Measurements from ENCODE around the gene PEMT.

The PEMT gene

GRCh38 chr17:17536702-17537101 is 54.8 kb downstream of the PEMT start:
- Histone ChIP-seq H3K36me3 (replicated peaks) (no peaks in the 10 kb centered on the region), H3K9me3 (no peaks in the 10 kb centered on the region), H3K4me1 (peaks cover 14% of the 10 kb centered on the region), H3K4me3 (no peak overlapping the region), H3K27me3 (ENCODE audit: low read depth) (no peaks in the 10 kb centered on the region)
- in situ Hi-C loops (cut with MboI; ENCODE audit: low sequenced_read_pairs): no loop called here
- no peak for DNase-seq (ENCODE audit: low spot score in 2 of 2)

- no peaks in the 10 kb centered on the region for H3K36me3 ChIP-seq (replicated peaks)
- DNase-seq (ENCODE audit: low spot score in 2 of 2): no peak
- in situ Hi-C loops (cut with MboI; ENCODE audit: low sequenced_read_pairs): no loop called here
Measured at GRCh38 chr17:17535957-17536356, 55.6 kb downstream of the PEMT start.

GRCh38 chr17:17533901-17534441 is 57.5 kb downstream of the PEMT start:
- DNase-seq (ENCODE audit: low spot score in 2 of 2): no peak
- no peak overlapping the region for H3K4me3 ChIP-seq
- in situ Hi-C loops (cut with MboI; ENCODE audit: low sequenced_read_pairs): no loop called here
- H3K4me1 ChIP-seq: peaks cover 14% of the 10 kb centered on the region
- no peaks in the 10 kb centered on the region for H3K9me3 ChIP-seq
- H3K36me3 ChIP-seq (replicated peaks): no peaks in the 10 kb centered on the region
- no peaks in the 10 kb centered on the region for H3K27me3 ChIP-seq (ENCODE audit: low read depth)

More at GRCh38 chr17:17535957-17536356, 55.6 kb downstream of the PEMT start:
- Histone ChIP-seq H3K9me3 (no peaks in the 10 kb centered on the region), H3K4me3 (no peak overlapping the region), H3K4me1 (peaks cover 14% of the 10 kb centered on the region), H3K27me3 (ENCODE audit: low read depth) (no peaks in the 10 kb centered on the region)

GRCh38 chr17:17532991-17533390 is 58.5 kb downstream of the PEMT start:
- no peaks in the 10 kb centered on the region for H3K36me3 ChIP-seq (replicated peaks)
- H3K27me3 ChIP-seq (ENCODE audit: low read depth): no peaks in the 10 kb centered on the region
- H3K4me3 ChIP-seq: no peak overlapping the region
- H3K9me3 ChIP-seq: no peaks in the 10 kb centered on the region
- in situ Hi-C loops (cut with MboI; ENCODE audit: low sequenced_read_pairs): no loop called here
- H3K4me1 ChIP-seq: peaks cover 8% of the 10 kb centered on the region
- no peak for DNase-seq (ENCODE audit: low spot score in 2 of 2)

- H3K4me3 ChIP-seq: no peak overlapping the region
- no peaks in the 10 kb centered on the region for H3K36me3 ChIP-seq (replicated peaks)
- in situ Hi-C loops (cut with MboI; ENCODE audit: low sequenced_read_pairs): no loop called here
- no peaks in the 10 kb centered on the region for H3K9me3 ChIP-seq
- peaks cover 8% of the 10 kb centered on the region for H3K4me1 ChIP-seq
- no peak for DNase-seq (ENCODE audit: low spot score in 2 of 2)
- H3K27me3 ChIP-seq (ENCODE audit: low read depth): no peaks in the 10 kb centered on the region
Measured at GRCh38 chr17:17531156-17531555, 60.4 kb downstream of the PEMT start.

GRCh38 chr17:17528696-17529652 is 62.5 kb downstream of the PEMT start:
- in situ Hi-C loops (cut with MboI; ENCODE audit: low sequenced_read_pairs): no loop called here
- no peaks in the 10 kb centered on the region for H3K27me3 ChIP-seq (ENCODE audit: low read depth)
- no peak overlapping the region for H3K4me3 ChIP-seq
- no peak for DNase-seq (ENCODE audit: low spot score in 2 of 2)
- no peaks in the 10 kb centered on the region for H3K9me3 ChIP-seq
- H3K36me3 ChIP-seq (replicated peaks): no peaks in the 10 kb centered on the region
- H3K4me1 ChIP-seq: peaks cover 8% of the 10 kb centered on the region

- Histone ChIP-seq H3K27me3 (ENCODE audit: low read depth) (no peaks in the 10 kb centered on the region), H3K4me3 (no peak overlapping the region), H3K36me3 (replicated peaks) (no peaks in the 10 kb centered on the region), H3K9me3 (no peaks in the 10 kb centered on the region), H3K4me1 (peaks cover 4% of the 10 kb centered on the region)
- in situ Hi-C loops (cut with MboI; ENCODE audit: low sequenced_read_pairs): no loop called here
- no peak for DNase-seq (ENCODE audit: low spot score in 2 of 2)
Measured at GRCh38 chr17:17527956-17528500, 63.5 kb downstream of the PEMT start.

GRCh38 chr17:17527534-17527933 is 64.0 kb downstream of the PEMT start:
- Histone ChIP-seq H3K36me3 (replicated peaks) (no peaks in the 10 kb centered on the region), H3K4me1 (no peaks in the 10 kb centered on the region), H3K27me3 (ENCODE audit: low read depth) (no peaks in the 10 kb centered on the region), H3K4me3 (no peak overlapping the region), H3K9me3 (no peaks in the 10 kb centered on the region)
- in situ Hi-C loops (cut with MboI; ENCODE audit: low sequenced_read_pairs): no loop called here
- DNase-seq (ENCODE audit: low spot score in 2 of 2): no peak

- no peaks in the 10 kb centered on the region for H3K4me1 ChIP-seq
- H3K27me3 ChIP-seq (ENCODE audit: low read depth): no peaks in the 10 kb centered on the region
- DNase-seq (ENCODE audit: low spot score in 2 of 2): no peak
- H3K9me3 ChIP-seq: no peaks in the 10 kb centered on the region
- in situ Hi-C loops (cut with MboI; ENCODE audit: low sequenced_read_pairs): no loop called here
- H3K4me3 ChIP-seq: no peak overlapping the region
- no peaks in the 10 kb centered on the region for H3K36me3 ChIP-seq (replicated peaks)
Measured at GRCh38 chr17:17526369-17526768, 65.1 kb downstream of the PEMT start.

- H3K36me3 ChIP-seq (replicated peaks): no peaks in the 10 kb centered on the region
- H3K4me3 ChIP-seq: no peak overlapping the region
- no peak for DNase-seq (ENCODE audit: low spot score in 2 of 2)
- no peaks in the 10 kb centered on the region for H3K4me1 ChIP-seq
- no peaks in the 10 kb centered on the region for H3K9me3 ChIP-seq
- H3K27me3 ChIP-seq (ENCODE audit: low read depth): no peaks in the 10 kb centered on the region
- in situ Hi-C loops (cut with MboI; ENCODE audit: low sequenced_read_pairs): no loop called here
Measured at GRCh38 chr17:17525956-17526355, 65.6 kb downstream of the PEMT start.

GRCh38 chr17:17525311-17525710 is 66.2 kb downstream of the PEMT start:
- Histone ChIP-seq H3K4me3 (no peak overlapping the region), H3K27me3 (ENCODE audit: low read depth) (no peaks in the 10 kb centered on the region), H3K9me3 (no peaks in the 10 kb centered on the region), H3K36me3 (replicated peaks) (no peaks in the 10 kb centered on the region), H3K4me1 (no peaks in the 10 kb centered on the region)
- in situ Hi-C loops (cut with MboI; ENCODE audit: low sequenced_read_pairs): no loop called here
- DNase-seq (ENCODE audit: low spot score in 2 of 2): no peak

- H3K4me3 ChIP-seq: no peak overlapping the region
- H3K4me1 ChIP-seq: no peaks in the 10 kb centered on the region
- in situ Hi-C loops (cut with MboI; ENCODE audit: low sequenced_read_pairs): no loop called here
- no peak for DNase-seq (ENCODE audit: low spot score in 2 of 2)
- H3K27me3 ChIP-seq (ENCODE audit: low read depth): no peaks in the 10 kb centered on the region
- no peaks in the 10 kb centered on the region for H3K9me3 ChIP-seq
- no peaks in the 10 kb centered on the region for H3K36me3 ChIP-seq (replicated peaks)
Measured at GRCh38 chr17:17523731-17524490, 67.6 kb downstream of the PEMT start.

- in situ Hi-C loops (cut with MboI; ENCODE audit: low sequenced_read_pairs): no loop called here
- Histone ChIP-seq H3K27me3 (ENCODE audit: low read depth) (no peaks in the 10 kb centered on the region), H3K9me3 (no peaks in the 10 kb centered on the region), H3K4me1 (no peaks in the 10 kb centered on the region), H3K4me3 (no peak overlapping the region), H3K36me3 (replicated peaks) (no peaks in the 10 kb centered on the region)
- DNase-seq (ENCODE audit: low spot score in 2 of 2): no peak
Measured at GRCh38 chr17:17523001-17523730, 68.3 kb downstream of the PEMT start.

Data from HAP-1 (cell line).